A549 (cell line): ENCODE results near the gene SHISAL1.

Experiments used
- BHLHE40 ChIP-seq: IDR thresholded peaks from 2 replicates; pipeline ENCODE4 v1.6.1; 2012; ENCODE audit warnings: low read depth, low read length, inconsistent platforms
- CEBPB ChIP-seq, 2 experiments: fragments of >200 bp in 1 of 2; sonication (Bioruptor Twin) in 1 of 2; formaldehyde crosslinking in 1 of 2; IDR thresholded peaks; 2 replicates each; pipeline ENCODE4 v1.6.1; 2012 to 2016
- CHD2 ChIP-seq: fragments of 150-350 bp; IDR thresholded peaks from 2 replicates; pipeline ENCODE4 v1.6.1; 2014; ENCODE audit warnings: low read length; ENCODE audit not compliant: partially characterized antibody
- CHD4 ChIP-seq: fragments of 200-600 bp; sonication (generic); IDR thresholded peaks from 2 replicates; pipeline ENCODE4 v1.6.1; 2016; ENCODE audit warnings: antibody characterized with exemption, mild to moderate bottlenecking, borderline replicate concordance
- CTCF ChIP-seq: fragments of >200 bp; sonication (Bioruptor Twin); formaldehyde crosslinking; IDR thresholded peaks from 3 replicates; pipeline ENCODE4 v1.5.1; 2016
- EP300 ChIP-seq, 2 experiments: fragments of >200 bp; sonication (Bioruptor Twin); formaldehyde crosslinking; IDR thresholded peaks; 2 replicates in 1 of 2; 3 replicates in 1 of 2; pipeline ENCODE4 v1.6.1; 2016 to 2017
- FOSL2 ChIP-seq, 2 experiments: fragments of 450-650 bp in 1 of 2; fragments of >200 bp in 1 of 2; sonication (Bioruptor Twin) in 1 of 2; formaldehyde crosslinking; IDR thresholded peaks; 2 replicates each; pipeline versions ENCODE4 v1.5.0 to v1.6.1; 2016 to 2020; ENCODE audit warnings: mild to moderate bottlenecking in 1 of 2, moderate library complexity in 1 of 2
- POLR2A ChIP-seq: IDR thresholded peaks from 2 replicates; pipeline ENCODE4 v1.6.1; 2012; ENCODE audit warnings: mild to moderate bottlenecking, low read length
- REST ChIP-seq: fragments of 200-600 bp; sonication (generic); IDR thresholded peaks from 2 replicates; pipeline ENCODE4 v1.6.1; 2016; ENCODE audit warnings: antibody characterized with exemption, mild to moderate bottlenecking, moderate library complexity
- RFX5 ChIP-seq: fragments of 450-650 bp; IDR thresholded peaks from 2 replicates; pipeline ENCODE4 v1.7.1; 2014; ENCODE audit warnings: antibody characterized with exemption, mild to moderate bottlenecking, moderate library complexity
- RNF2 ChIP-seq: fragments of 200-600 bp; sonication (generic); IDR thresholded peaks from 2 replicates; pipeline ENCODE4 v1.6.1; 2016; ENCODE audit warnings: low read depth, mild to moderate bottlenecking, antibody characterized with exemption, moderate library complexity, borderline replicate concordance
- TF ChIP-seq, protein P1 (sequence below): fragments of 450-650 bp; IDR thresholded peaks from 2 replicates; pipeline ENCODE4 v1.6.1; 2014; ENCODE audit warnings: antibody characterized with exemption

GRCh38 chr22:44311104-44311854 is 1.5 kb downstream of the SHISAL1 start:
- TF ChIP-seq RNF2 (no peak), CTCF (no peak), BHLHE40 (no peak), POLR2A (no peak), RFX5 (no peak), CEBPB (IDR thresholded peaks at IDR 0.05) (no peak), CHD2 (no peak), EP300 (IDR thresholded peaks at IDR 0.05) (no peak), CHD4 (no peak), FOSL2 (IDR thresholded peaks at IDR 0.05) (no peak), FOSL2 (CRISPR knock-in tag; IDR thresholded peaks at IDR 0.05) (no peak), REST (no peak)
- TF ChIP-seq, protein P1, sequence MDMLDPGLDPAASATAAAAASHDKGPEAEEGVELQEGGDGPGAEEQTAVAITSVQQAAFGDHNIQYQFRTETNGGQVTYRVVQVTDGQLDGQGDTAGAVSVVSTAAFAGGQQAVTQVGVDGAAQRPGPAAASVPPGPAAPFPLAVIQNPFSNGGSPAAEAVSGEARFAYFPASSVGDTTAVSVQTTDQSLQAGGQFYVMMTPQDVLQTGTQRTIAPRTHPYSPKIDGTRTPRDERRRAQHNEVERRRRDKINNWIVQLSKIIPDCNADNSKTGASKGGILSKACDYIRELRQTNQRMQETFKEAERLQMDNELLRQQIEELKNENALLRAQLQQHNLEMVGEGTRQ: no peak
